Measurements from ENCODE around the gene PRKAR2B.
A peak's percentile ranks its signal among the peaks of the same experiment; 100 is the strongest.

PRKAR2B gene

GRCh38 chr7:107002529-107002998, 41.9 kb upstream of the PRKAR2B start:
- TF ChIP-seq CTCF (IDR thresholded peaks at IDR 0.05; ENCODE audit: low read depth, low read length, missing control alignments) = no peak
- no peak for DNase-seq (ENCODE audit: extremely low read depth, low read depth)
- no peak overlapping the region for H3K4me3 ChIP-seq (replicated peaks; ENCODE audit: low read depth, low read length)

- TF ChIP-seq CTCF (IDR thresholded peaks at IDR 0.05; ENCODE audit: low read depth, low read length, missing control alignments) = no peak
- H3K4me3 ChIP-seq (replicated peaks; ENCODE audit: low read depth, low read length) = no peak overlapping the region
- DNase-seq (ENCODE audit: extremely low read depth, low read depth) = no peak
Observed at GRCh38 chr7:107007007-107007891, 37.3 kb upstream of the PRKAR2B start.

- TF ChIP-seq CTCF (IDR thresholded peaks at IDR 0.05; ENCODE audit: low read depth, low read length, missing control alignments) = no peak
- no peak overlapping the region for H3K4me3 ChIP-seq (replicated peaks; ENCODE audit: low read depth, low read length)
- no peak for DNase-seq (ENCODE audit: extremely low read depth, low read depth)
Observed at GRCh38 chr7:107007892-107008287, 36.6 kb upstream of the PRKAR2B start.

GRCh38 chr7:107009846-107010203, 34.7 kb upstream of the PRKAR2B start:
- H3K4me3 ChIP-seq (replicated peaks; ENCODE audit: low read depth, low read length) = no peak overlapping the region
- no peak for TF ChIP-seq CTCF (IDR thresholded peaks at IDR 0.05; ENCODE audit: low read depth, low read length, missing control alignments)
- no peak for DNase-seq (ENCODE audit: extremely low read depth, low read depth)

- H3K4me3 ChIP-seq (replicated peaks; ENCODE audit: low read depth, low read length) = no peak overlapping the region
- DNase-seq (ENCODE audit: extremely low read depth, low read depth) = no peak
- no peak for TF ChIP-seq CTCF (IDR thresholded peaks at IDR 0.05; ENCODE audit: low read depth, low read length, missing control alignments)
Observed at GRCh38 chr7:107012691-107013090, 31.8 kb upstream of the PRKAR2B start.

GRCh38 chr7:107014387-107015023, 30.0 kb upstream of the PRKAR2B start:
- no peak for TF ChIP-seq CTCF (IDR thresholded peaks at IDR 0.05; ENCODE audit: low read depth, low read length, missing control alignments)
- peak; percentile 11 for DNase-seq (ENCODE audit: extremely low read depth, low read depth)
- H3K4me3 ChIP-seq (replicated peaks; ENCODE audit: low read depth, low read length) = no peak overlapping the region
